Fibroblast of lung (primary cell): ENCODE results near the gene ALPK3. TPM values are rescaled to one million over a fixed set of nuclear protein-coding genes. Genes with fewer than 3 reads are reported as not detected.
A peak's percentile ranks its signal among the peaks of the same experiment; 100 is the strongest.

Experiments used
- DNase-seq, 2 donors: peaks; one replicate each; pipeline versions ENCODE4 v3.0.0 to v3.0.0-alpha.2; 2010; ENCODE audit warnings: low read depth in 2 of 2
- H2AFZ ChIP-seq: 2 replicates; pipeline ENCODE4 v1.5.1; 2012; ENCODE audit warnings: low read length, control low read depth, inconsistent platforms
- H3K27ac ChIP-seq: 2 replicates; pipeline ENCODE4 v1.5.1; 2011; ENCODE audit warnings: low read length, control low read depth; ENCODE audit not compliant: insufficient read depth
- H3K27me3 ChIP-seq: 2 replicates; pipeline ENCODE4 v1.5.1; 2011; ENCODE audit warnings: mild to moderate bottlenecking, low read length; ENCODE audit not compliant: control insufficient read depth, insufficient read depth
- H3K36me3 ChIP-seq: 2 replicates; pipeline ENCODE4 v1.5.1; 2011; ENCODE audit warnings: low read length; ENCODE audit not compliant: control insufficient read depth, insufficient read depth
- H3K4me1 ChIP-seq: 2 replicates; pipeline ENCODE4 v1.5.1; 2011; ENCODE audit warnings: low read length; ENCODE audit not compliant: control insufficient read depth, insufficient read depth; ENCODE audit errors: extremely low read depth
- H3K4me2 ChIP-seq: 2 replicates; pipeline ENCODE4 v1.5.1; 2011; ENCODE audit warnings: low read length, control low read depth; ENCODE audit not compliant: insufficient read depth; ENCODE audit errors: extremely low read depth
- H3K4me3 ChIP-seq, 4 experiments: fragments of 200-600 bp in 1 of 4; sonication (generic) in 1 of 4; replicated peaks in 1 of 4; 2 replicates each; pipeline ENCODE4 v1.5.1; 2011 to 2016; ENCODE audit warnings: low read length in 4 of 4, low read depth in 3 of 4, mild to moderate bottlenecking in 3 of 4, control low read depth in 2 of 4, inconsistent platforms in 1 of 4, mixed read lengths in 1 of 4; ENCODE audit not compliant: insufficient read depth in 1 of 4; ENCODE audit errors: control extremely low read depth in 1 of 4
- H3K79me2 ChIP-seq: 2 replicates; pipeline ENCODE4 v1.5.1; 2012; ENCODE audit warnings: mild to moderate bottlenecking, low read length, inconsistent platforms; ENCODE audit not compliant: control insufficient read depth, insufficient read depth
- H3K9ac ChIP-seq: 2 replicates; pipeline ENCODE4 v1.5.1; 2011; ENCODE audit warnings: mild to moderate bottlenecking, low read length, control low read depth; ENCODE audit not compliant: insufficient read depth
- H3K9me3 ChIP-seq: 2 replicates; pipeline ENCODE4 v1.5.1; 2012; ENCODE audit warnings: low read depth, low read length; ENCODE audit not compliant: control insufficient read depth, insufficient read depth
- H4K20me1 ChIP-seq: 2 replicates; pipeline ENCODE4 v1.5.1; 2011; ENCODE audit warnings: low read length; ENCODE audit not compliant: control insufficient read depth, insufficient read depth; ENCODE audit errors: extremely low read depth
- EZH2 ChIP-seq: IDR thresholded peaks from 2 replicates; pipeline ENCODE4 v1.5.1; 2012; ENCODE audit warnings: low read length, control low read depth, mild to moderate bottlenecking; ENCODE audit errors: missing control alignments
- polyA minus RNA-seq: library from RNA; depleted of rRNA, polyadenylated mRNA; stranded (reverse); fragments of >200 nt; gene quantifications from 2 replicates; pipeline ENCODE4 v1.2.3, GENCODE V29; 2011; ENCODE audit warnings: low replicate concordance
- polyA plus RNA-seq, 2 donors: library from polyadenylated mRNA; depleted of rRNA in 1 of 2; stranded (reverse) in 1 of 2; unstranded in 1 of 2; fragments of >200 nt; gene quantifications; 2 replicates each; pipeline ENCODE4 v1.2.1, GENCODE V29; 2011 to 2012; ENCODE audit warnings: missing spikeins in 1 of 2
- total RNA-seq: library from RNA; depleted of rRNA; stranded (reverse); fragments of >200 nt; gene quantifications from 2 replicates; pipeline ENCODE4 v1.2.1, GENCODE V29; 2014
- TF ChIP-seq, protein P1 (sequence below), 2 donors: IDR thresholded peaks in 1 of 2; conservative IDR thresholded peaks in 1 of 2; 1 replicate in 1 of 2; 2 replicates in 1 of 2; pipeline ENCODE4 v1.5.1; 2011 to 2012; ENCODE audit warnings: low read length in 2 of 2, control low read depth in 1 of 2, inconsistent platforms in 1 of 2, low read depth in 1 of 2, mild to moderate bottlenecking in 1 of 2

ALPK3 gene, protein sequence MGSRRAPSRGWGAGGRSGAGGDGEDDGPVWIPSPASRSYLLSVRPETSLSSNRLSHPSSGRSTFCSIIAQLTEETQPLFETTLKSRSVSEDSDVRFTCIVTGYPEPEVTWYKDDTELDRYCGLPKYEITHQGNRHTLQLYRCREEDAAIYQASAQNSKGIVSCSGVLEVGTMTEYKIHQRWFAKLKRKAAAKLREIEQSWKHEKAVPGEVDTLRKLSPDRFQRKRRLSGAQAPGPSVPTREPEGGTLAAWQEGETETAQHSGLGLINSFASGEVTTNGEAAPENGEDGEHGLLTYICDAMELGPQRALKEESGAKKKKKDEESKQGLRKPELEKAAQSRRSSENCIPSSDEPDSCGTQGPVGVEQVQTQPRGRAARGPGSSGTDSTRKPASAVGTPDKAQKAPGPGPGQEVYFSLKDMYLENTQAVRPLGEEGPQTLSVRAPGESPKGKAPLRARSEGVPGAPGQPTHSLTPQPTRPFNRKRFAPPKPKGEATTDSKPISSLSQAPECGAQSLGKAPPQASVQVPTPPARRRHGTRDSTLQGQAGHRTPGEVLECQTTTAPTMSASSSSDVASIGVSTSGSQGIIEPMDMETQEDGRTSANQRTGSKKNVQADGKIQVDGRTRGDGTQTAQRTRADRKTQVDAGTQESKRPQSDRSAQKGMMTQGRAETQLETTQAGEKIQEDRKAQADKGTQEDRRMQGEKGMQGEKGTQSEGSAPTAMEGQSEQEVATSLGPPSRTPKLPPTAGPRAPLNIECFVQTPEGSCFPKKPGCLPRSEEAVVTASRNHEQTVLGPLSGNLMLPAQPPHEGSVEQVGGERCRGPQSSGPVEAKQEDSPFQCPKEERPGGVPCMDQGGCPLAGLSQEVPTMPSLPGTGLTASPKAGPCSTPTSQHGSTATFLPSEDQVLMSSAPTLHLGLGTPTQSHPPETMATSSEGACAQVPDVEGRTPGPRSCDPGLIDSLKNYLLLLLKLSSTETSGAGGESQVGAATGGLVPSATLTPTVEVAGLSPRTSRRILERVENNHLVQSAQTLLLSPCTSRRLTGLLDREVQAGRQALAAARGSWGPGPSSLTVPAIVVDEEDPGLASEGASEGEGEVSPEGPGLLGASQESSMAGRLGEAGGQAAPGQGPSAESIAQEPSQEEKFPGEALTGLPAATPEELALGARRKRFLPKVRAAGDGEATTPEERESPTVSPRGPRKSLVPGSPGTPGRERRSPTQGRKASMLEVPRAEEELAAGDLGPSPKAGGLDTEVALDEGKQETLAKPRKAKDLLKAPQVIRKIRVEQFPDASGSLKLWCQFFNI (N-terminal part only)
- total RNA-seq (0.26 and 0.50 TPM in 2 replicates), polyA plus RNA-seq (0.03 and 0.07 TPM in 2 replicates), polyA minus RNA-seq (0.07 and 0.12 TPM in 2 replicates)
- polyA plus RNA-seq (2012): 0.03 and 0.20 TPM in 2 replicates

DNA sequence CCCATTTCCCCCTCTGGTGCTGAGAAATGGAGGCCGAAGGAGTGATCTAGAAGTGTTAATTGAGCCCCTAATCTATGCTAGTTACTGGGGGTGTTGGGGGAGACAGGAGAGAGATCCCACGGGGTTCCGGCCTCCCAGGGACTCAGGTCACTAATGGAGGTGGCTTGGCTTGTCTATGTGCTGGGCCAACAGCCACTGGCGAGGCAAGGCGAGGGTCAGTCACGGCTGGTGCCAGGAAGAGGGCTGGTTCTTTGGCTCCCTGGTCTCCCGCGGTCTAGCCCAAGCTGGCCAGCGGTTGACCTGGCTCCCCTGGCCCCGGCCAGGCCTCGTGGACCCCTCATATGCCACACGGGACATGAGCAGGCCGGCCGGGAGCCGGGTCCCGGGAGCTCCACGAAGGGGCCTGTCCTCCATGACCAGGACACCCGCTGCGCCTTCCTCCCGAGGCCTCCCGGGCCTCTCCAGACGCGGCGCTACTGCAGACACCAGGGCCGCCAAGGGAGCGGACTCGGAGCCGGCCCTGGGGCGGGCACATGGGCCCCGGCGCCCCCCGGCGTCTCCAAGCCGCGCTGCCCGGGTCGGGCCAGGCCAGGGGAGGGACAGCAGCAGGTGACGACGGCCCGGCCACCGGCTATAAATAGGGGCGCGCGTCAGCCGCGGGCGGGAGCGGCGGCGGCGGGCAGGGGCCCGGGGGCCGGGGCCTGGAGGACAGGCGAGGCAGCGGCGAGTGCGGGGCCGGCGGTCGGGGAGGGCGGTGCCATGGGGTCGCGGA is at the start of gene ALPK3:
Gene ALPK3, plus strand, starts transcription at position 663 of the 772 bp plus-strand sequence. Its CDS starts 97 bp downstream, at position 760.
- H2AFZ ChIP-seq: no peak within 1 kb of the TSS
- TF ChIP-seq EZH2: no peak
- H3K4me3 ChIP-seq: no peak within 1 kb of the TSS
- H3K79me2 ChIP-seq: no peaks in the 10 kb centered on the region
- H3K4me1 ChIP-seq: no peaks in the 10 kb centered on the region
- peaks cover 3% of the 10 kb centered on the region for H3K27me3 ChIP-seq
- H4K20me1 ChIP-seq: no peaks in the 10 kb centered on the region
- peak in 1 of 2 donors; percentile 19 for DNase-seq
- no peaks in the 10 kb centered on the region for H3K36me3 ChIP-seq
- no peak within 1 kb of the TSS for H3K4me2 ChIP-seq
- no peak within 1 kb of the TSS for H3K9ac ChIP-seq
- H3K27ac ChIP-seq: no peak within 1 kb of the TSS
- H3K9me3 ChIP-seq: no peaks in the 10 kb centered on the region

DNA sequence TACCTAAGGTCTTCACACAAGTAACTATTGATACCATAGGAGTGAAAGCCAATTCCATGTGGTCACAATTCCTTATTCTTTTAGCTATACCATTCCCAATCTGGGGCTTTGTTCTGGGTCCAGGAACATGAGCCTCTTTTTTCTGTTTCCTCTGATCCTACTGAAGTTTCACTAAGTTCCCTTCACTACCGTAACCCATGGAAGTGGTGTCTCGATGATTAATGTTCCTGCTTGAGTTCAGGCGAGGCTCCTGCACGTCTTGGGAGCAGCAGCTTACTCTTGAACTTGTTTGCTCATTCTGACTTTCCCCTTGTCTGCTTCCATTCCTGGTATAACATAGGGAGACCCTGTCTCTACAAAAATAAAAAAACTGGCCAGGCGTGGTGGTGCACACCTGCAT is 45.1 kb upstream of the ALPK3 start:
- H3K9me3 ChIP-seq: no peaks in the 10 kb centered on the region
- H3K4me3 ChIP-seq: no peak overlapping the region
- H3K27ac ChIP-seq: no peak overlapping the region
- H3K79me2 ChIP-seq: peaks cover 35% of the 10 kb centered on the region
- no peaks in the 10 kb centered on the region for H3K4me1 ChIP-seq
- peaks cover 2% of the 10 kb centered on the region for H3K36me3 ChIP-seq
- H3K9ac ChIP-seq: no peak overlapping the region
- TF ChIP-seq, protein P1, sequence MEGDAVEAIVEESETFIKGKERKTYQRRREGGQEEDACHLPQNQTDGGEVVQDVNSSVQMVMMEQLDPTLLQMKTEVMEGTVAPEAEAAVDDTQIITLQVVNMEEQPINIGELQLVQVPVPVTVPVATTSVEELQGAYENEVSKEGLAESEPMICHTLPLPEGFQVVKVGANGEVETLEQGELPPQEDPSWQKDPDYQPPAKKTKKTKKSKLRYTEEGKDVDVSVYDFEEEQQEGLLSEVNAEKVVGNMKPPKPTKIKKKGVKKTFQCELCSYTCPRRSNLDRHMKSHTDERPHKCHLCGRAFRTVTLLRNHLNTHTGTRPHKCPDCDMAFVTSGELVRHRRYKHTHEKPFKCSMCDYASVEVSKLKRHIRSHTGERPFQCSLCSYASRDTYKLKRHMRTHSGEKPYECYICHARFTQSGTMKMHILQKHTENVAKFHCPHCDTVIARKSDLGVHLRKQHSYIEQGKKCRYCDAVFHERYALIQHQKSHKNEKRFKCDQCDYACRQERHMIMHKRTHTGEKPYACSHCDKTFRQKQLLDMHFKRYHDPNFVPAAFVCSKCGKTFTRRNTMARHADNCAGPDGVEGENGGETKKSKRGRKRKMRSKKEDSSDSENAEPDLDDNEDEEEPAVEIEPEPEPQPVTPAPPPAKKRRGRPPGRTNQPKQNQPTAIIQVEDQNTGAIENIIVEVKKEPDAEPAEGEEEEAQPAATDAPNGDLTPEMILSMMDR (conservative IDR thresholded peaks at IDR 0.05 in 1 of 2, IDR thresholded peaks at IDR 0.05 in 1 of 2; ENCODE audit: low read depth in 1 of 2, low read length in 2 of 2): no peak
- H4K20me1 ChIP-seq: no peaks in the 10 kb centered on the region
- H2AFZ ChIP-seq: no peak overlapping the region
- no peak overlapping the region for H3K4me2 ChIP-seq
- no peaks in the 10 kb centered on the region for H3K27me3 ChIP-seq
- peak in 1 of 2 donors; percentile 31 for DNase-seq

DNA sequence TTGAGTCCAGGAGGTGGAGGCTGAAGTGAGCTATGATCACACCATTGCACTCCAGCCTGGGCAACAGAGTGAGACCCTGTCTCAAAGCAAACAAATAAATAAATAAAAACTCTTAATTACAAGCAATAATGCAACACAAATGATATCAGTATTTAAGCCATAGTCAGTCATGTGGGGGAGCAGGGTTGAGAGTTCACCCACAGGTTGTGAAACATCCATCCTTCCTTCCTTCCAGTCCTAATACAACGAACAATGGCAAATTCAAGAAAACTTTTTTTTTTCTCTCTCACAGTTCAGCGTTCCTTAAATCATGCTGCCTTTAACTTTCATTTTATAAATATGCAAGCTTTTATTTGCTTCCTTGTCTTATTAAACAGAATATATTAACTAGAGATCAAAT is 44.7 kb upstream of the ALPK3 start:
- TF ChIP-seq, protein P1 (conservative IDR thresholded peaks at IDR 0.05 in 1 of 2, IDR thresholded peaks at IDR 0.05 in 1 of 2; ENCODE audit: low read depth in 1 of 2, low read length in 2 of 2): no peak
- TF ChIP-seq EZH2: no peak
- no peak for DNase-seq

More for the DNA sequence above, 44.7 kb upstream of the ALPK3 start:
- Histone ChIP-seq H3K79me2 (peaks cover 32% of the 10 kb centered on the region), H3K27ac (no peak overlapping the region), H3K27me3 (no peaks in the 10 kb centered on the region), H3K4me2 (no peak overlapping the region), H4K20me1 (no peaks in the 10 kb centered on the region), H3K9ac (no peak overlapping the region), H3K9me3 (no peaks in the 10 kb centered on the region), H3K4me3 (no peak overlapping the region), H3K36me3 (peaks cover 2% of the 10 kb centered on the region), H3K4me1 (no peaks in the 10 kb centered on the region), H2AFZ (no peak overlapping the region)
